ENCODE results near the gene ITPKA. TPM values are rescaled to one million over a fixed set of nuclear protein-coding genes. Genes with fewer than 3 reads are reported as not detected.
A peak's percentile ranks its signal among the peaks of the same experiment; 100 is the strongest.

The ITPKA gene
- total RNA-seq, 1 donor from 2014 or later = 1.6 TPM

DNA sequence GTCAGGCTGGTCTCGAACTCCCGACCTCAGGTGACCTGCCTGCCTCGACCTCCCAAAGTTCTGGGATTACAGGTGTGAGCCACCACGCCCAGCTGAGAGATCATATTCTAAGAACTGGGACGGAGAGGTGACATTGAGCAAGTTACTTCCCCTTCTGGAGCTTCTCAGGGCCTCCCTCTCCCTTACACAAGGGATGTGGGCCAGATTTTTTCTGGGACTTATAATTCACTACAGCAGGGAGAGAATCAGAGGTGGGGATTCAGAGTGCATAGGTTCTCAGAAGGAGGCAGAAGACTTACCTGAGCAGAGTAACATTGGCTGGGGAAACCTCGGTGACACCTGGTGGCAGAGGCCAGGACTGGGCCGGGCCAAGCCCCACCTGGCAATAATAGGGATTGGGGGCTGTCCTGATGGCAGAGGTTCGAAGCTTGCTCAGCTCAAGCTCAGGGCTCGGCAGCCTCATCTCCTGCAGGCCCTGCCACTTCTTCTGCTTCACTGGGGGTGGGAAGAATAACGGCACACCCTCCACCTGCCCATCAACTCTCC, 13.2 kb downstream of the ITPKA start:
- FAIRE-seq = no peak
- DNase-seq (ENCODE audit: low spot score in 2 of 2) = no peak

- DNase-seq (ENCODE audit: low spot score in 2 of 2) (peak in 1 of 2 donors; percentile 14), FAIRE-seq (no peak)
These were observed 14.2 kb downstream of the ITPKA start for GRCh38 chr15:41507820-41508290.

DNA sequence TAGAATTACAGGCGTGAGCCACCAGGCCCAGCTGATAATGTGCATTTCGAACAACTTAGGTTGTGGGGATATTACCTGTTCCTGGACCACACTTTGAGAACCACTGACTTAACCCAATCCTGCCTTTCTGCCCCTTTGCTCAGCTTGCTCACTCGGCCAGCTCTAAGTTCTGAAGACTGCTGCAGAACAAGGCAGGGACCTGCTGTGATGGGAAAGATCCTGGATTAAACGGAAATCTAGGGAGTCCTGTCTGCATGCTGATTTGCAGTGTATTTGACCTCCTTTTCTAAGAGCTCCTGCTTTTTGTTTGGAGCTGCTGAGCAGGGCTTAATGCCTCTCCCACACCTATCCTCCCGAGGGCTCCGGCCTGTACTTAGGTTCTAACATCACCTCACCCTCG, 17.1 kb downstream of the ITPKA start:
- DNase-seq (ENCODE audit: low spot score in 2 of 2) (peak in 1 of 2 donors; percentile 26), FAIRE-seq (no peak)

DNA sequence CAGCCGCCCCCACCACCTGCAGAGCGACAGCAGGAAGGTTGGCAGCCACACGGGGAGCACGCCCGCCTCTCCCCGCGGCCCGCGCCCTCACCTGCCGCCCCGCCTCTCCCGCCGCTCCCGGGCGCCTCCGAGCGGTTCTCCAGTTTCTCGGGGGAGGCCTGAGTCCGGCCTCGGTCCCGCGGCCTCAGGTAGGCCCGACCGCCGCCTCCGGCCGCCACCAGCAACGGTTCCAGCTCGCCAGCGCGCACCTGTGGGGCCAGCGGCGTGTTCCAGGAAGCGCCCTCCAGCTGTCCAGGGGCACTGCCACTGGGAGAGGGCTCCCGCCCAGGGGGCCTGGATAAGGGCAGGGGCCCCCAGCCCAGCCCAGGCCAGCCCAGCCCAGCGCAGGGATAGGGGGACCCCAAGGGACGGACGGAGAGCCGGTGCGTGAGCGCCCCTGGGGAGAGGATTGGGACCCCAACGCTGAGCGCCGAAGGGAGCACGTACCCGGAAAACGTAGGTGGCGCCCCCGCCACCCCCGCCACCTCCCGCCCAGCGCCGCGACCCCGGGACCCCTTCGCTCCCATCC, 17.7 kb downstream of the ITPKA start:
- peak in 1 of 2 donors; percentile 10 for DNase-seq (ENCODE audit: low spot score in 2 of 2)
- FAIRE-seq = no peak

GRCh38 chr15:41511899-41512369, 18.3 kb downstream of the ITPKA start:
- DNase-seq (ENCODE audit: low spot score in 2 of 2) (peak in 1 of 2 donors; percentile 25), FAIRE-seq (no peak)

- peak in 1 of 2 donors; percentile 31 for DNase-seq (ENCODE audit: low spot score in 2 of 2)
- no peak for FAIRE-seq
These were observed 18.9 kb downstream of the ITPKA start for GRCh38 chr15:41512512-41512939.

- FAIRE-seq (no peak), DNase-seq (ENCODE audit: low spot score in 2 of 2) (peak in 1 of 2 donors; percentile 26)
These were observed 19.3 kb downstream of the ITPKA start for GRCh38 chr15:41512940-41513505.

- FAIRE-seq (no peak), DNase-seq (ENCODE audit: low spot score in 2 of 2) (no peak)
These were observed 20.0 kb downstream of the ITPKA start, which contains the start of gene LTK for GRCh38 chr15:41513506-41514227. Gene LTK, minus strand, starts transcription at chr15:41513827. Its CDS starts 118 bp downstream, at chr15:41513709.

DNA sequence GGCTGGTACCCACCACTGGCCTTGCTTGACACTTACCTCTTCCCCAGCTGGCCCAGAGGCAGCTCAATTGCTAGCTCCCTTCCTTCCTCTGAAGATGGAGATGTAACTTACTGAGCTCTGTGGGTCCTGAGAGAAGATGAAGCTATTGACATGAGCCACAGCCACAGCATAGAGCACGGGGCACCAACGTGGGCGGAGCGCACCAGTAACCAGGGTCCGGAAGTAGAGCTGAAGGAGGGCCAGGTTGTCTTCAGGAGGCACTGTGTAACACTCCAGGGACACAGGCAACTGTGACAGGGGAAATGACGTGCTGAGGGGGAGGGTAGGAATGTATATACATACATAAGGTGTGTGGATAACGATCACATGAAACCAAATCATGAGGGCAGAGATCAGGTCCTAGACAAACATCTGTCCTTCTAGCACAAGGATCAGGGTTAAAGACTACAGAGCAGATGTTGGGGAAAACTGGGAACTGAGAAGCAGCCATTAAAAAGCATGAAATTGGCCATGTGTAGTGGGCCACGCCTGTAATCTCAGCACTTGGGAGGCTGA, 24.3 kb downstream of the ITPKA start:
- DNase-seq (ENCODE audit: low spot score in 2 of 2) (no peak), FAIRE-seq (no peak)

DNA sequence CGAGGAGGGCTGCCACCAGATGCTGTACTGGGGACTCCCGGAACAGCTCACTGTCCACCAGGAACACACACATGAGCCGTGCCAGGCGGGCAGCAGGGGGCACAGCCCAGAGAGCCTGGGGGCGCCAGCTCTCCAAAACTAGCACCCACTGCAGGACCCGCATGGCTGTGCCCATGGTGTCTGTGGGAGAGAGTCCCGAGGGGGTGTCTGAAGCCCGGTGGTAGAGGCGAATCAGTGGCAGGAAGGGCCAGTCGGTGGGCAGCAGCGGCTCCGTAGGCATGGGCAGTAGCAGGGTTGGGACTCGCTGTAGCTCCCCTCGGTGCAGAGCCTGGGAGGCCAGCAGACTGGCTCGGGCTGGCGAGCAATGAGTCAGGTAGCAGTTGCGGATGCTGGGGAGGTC, 27.0 kb downstream of the ITPKA start:
- FAIRE-seq (no peak), DNase-seq (ENCODE audit: low spot score in 2 of 2) (no peak)

- no peak for FAIRE-seq
- DNase-seq (ENCODE audit: low spot score in 2 of 2) = no peak
These were observed 27.9 kb downstream of the ITPKA start for GRCh38 chr15:41521614-41522013.

DNA sequence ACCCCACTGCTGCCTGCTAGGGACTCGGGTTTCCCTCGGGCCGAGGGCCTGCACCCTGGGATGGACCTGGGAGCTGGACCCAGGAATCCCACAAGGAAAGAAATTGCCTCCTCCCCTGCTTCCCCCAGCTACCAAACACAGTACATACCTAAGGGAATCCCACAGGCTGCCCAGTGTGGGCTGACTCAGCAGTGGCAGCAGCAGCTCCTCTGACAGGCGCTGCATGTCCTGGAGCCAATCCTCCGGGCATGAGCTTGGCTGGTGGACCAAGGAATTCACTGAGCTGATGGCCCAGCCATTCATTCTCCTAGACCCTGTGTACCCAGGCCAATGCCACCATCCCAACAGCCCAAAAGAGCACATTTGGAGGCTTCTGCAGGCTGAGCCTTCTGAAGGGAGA, 29.4 kb downstream of the ITPKA start:
- DNase-seq (ENCODE audit: low spot score in 2 of 2) = no peak
- FAIRE-seq = no peak

- DNase-seq (ENCODE audit: low spot score in 2 of 2) (no peak), FAIRE-seq (no peak)
These were observed 36.8 kb downstream of the ITPKA start for GRCh38 chr15:41530363-41530956.

DNA sequence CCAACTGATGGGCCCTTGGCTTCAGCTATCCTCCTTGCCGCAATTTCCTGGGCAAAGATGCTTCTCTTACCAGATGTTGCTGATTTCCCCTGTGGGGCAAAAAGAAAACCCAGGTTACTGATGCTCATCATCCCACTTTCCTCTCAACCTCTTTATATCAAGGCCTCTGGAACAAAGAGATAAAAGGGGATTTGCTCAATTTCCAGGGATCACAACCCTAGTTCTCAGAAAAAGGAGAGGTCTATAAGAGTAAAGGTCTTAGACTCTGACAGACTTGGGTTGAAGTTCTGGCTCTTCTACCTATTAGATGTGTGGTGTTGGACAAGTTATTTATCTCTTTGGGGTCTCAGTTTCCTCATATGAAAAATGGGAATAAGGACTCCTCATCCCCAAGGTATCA, 41.9 kb downstream of the ITPKA start:
- DNase-seq (ENCODE audit: low spot score in 2 of 2) (no peak), FAIRE-seq (no peak)

GRCh38 chr15:41536866-41537265, 43.2 kb downstream of the ITPKA start:
- FAIRE-seq (no peak), DNase-seq (ENCODE audit: low spot score in 2 of 2) (no peak)

- FAIRE-seq (no peak), DNase-seq (ENCODE audit: low spot score in 2 of 2) (no peak)
These were observed 49.8 kb downstream of the ITPKA start for GRCh38 chr15:41543521-41543870.

DNA sequence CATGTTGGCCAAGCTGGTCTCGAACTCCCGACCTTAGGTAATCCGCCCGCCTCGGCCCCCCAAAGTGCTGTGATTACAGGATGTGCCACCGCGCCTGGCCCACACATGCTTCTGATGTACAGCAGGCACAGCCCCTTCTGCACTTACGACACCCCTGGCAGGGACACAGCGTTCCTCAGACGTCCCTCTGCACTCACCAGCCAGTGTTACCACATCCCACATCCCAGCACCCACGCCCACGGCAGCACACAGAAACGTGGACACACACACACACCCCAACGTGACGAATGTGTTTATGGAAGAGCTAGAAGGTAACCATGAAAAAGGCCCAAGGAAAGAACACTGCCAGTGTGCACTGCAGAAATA, 51.0 kb downstream of the ITPKA start:
- DNase-seq (ENCODE audit: low spot score in 2 of 2) (peak in 1 of 2 donors; percentile 40), FAIRE-seq (no peak)

- FAIRE-seq (no peak), DNase-seq (ENCODE audit: low spot score in 2 of 2) (no peak)
These were observed 51.5 kb downstream of the ITPKA start for GRCh38 chr15:41545218-41545617.

DNA sequence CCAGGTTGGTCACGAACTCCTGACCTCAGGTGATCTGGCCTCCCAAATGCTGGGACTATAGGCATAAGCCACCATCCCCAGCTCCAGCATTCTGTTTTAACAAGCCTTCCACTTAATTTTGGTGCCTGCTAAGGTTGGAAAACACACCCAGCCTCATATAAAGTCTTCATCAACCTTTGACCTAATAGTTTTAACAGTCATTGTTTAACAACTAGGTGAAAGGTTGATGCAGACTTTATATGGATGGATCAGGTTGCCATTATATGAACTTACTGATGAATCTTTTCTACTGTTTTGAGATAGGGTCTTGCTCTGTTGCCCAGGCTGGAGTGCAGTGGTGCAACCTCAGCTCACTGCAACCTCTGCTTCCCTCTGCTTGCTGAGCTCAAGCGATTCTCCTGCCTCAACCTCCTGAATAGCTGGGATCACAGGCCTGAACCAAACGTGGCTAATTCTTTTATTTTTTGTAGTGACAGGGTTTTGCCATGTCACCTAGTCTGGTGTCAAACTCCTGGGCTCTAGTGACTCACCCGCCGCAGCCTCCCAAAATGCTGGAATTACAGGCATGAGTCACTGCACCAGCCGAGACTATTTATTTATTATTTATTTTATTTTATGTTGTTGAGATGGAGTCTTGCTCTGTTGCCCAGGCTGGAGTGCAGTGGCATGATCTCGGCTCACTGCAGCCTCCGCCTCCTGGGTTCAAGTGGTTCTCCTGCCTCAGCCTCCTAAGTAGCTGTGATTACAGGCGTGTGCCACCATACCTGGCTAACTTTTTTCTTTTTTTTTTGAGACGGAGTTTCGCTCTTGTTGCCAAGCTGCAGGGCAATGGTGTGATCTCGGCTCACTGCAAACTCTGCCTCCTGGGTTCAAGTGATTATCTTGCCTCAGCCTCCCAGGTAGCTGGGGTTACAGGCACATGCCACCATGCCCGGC, 53.4 kb downstream of the ITPKA start:
- DNase-seq (ENCODE audit: low spot score in 2 of 2) = no peak
- FAIRE-seq = no peak

All from frontal cortex (tissue), 4 donors.